GM23248 (cell line): ENCODE measurements around the gene SLC2A13. TPM values are rescaled to one million over a fixed set of nuclear protein-coding genes. Genes with fewer than 3 reads are reported as not detected.
"Not testable (repeated sequence)": the region's sequence is repeated elsewhere in the genome, so short reads cannot be mapped to it uniquely, and the experiment has no call there.

Experiments
- DNase-seq: peaks from one replicate; pipeline ENCODE4 v3.0.0-alpha.2; 2015
- H2AFZ ChIP-seq: fragments of 200-600 bp; sonication (generic); 2 replicates; pipeline ENCODE4 v1.6.1; 2016; ENCODE audit warnings: antibody characterized with exemption
- H3F3A ChIP-seq: fragments of 200-600 bp; sonication (generic); 2 replicates; pipeline ENCODE4 v1.6.1; 2016; ENCODE audit warnings: mild to moderate bottlenecking, antibody characterized with exemption, mixed run types; ENCODE audit not compliant: insufficient read depth
- H3K27ac ChIP-seq: fragments of 200-600 bp; sonication (generic); 2 replicates; pipeline ENCODE4 v1.5.1; 2016; ENCODE audit warnings: mild to moderate bottlenecking
- H3K27me3 ChIP-seq: fragments of 200-600 bp; sonication (generic); replicated peaks from 2 replicates; pipeline ENCODE4 v1.6.1; 2016; ENCODE audit warnings: mild to moderate bottlenecking; ENCODE audit not compliant: insufficient read depth
- H3K36me3 ChIP-seq: fragments of 200-600 bp; sonication (generic); 2 replicates; pipeline ENCODE4 v1.6.1; 2016; ENCODE audit warnings: low read depth, mild to moderate bottlenecking
- H3K4me1 ChIP-seq: fragments of 200-600 bp; sonication (generic); 2 replicates; pipeline ENCODE4 v1.6.1; 2016; ENCODE audit warnings: mild to moderate bottlenecking; ENCODE audit not compliant: insufficient read depth
- H3K4me2 ChIP-seq: fragments of 200-600 bp; sonication (generic); one replicate; pipeline ENCODE4 v1.6.1; 2016; ENCODE audit warnings: mild to moderate bottlenecking; ENCODE audit not compliant: unreplicated experiment
- H3K4me3 ChIP-seq: fragments of 200-600 bp; sonication (generic); 2 replicates; pipeline ENCODE4 v1.5.1; 2016; ENCODE audit warnings: mild to moderate bottlenecking
- H3K79me2 ChIP-seq: fragments of 200-600 bp; sonication (generic); 2 replicates; pipeline ENCODE4 v1.6.1; 2016; ENCODE audit warnings: mild to moderate bottlenecking; ENCODE audit not compliant: insufficient read depth
- H3K9ac ChIP-seq: fragments of 200-600 bp; sonication (generic); 2 replicates; pipeline ENCODE4 v1.6.1; 2016; ENCODE audit warnings: mild to moderate bottlenecking
- H3K9me2 ChIP-seq: fragments of 200-600 bp; sonication (generic); 2 replicates; pipeline ENCODE4 v1.6.1; 2016; ENCODE audit warnings: mixed run types, mild to moderate bottlenecking, moderate library complexity; ENCODE audit not compliant: insufficient read depth
- H3K9me3 ChIP-seq: fragments of 200-600 bp; sonication (generic); one replicate; pipeline ENCODE4 v1.6.1; 2017; ENCODE audit warnings: low read depth
- H4K20me1 ChIP-seq: fragments of 200-600 bp; sonication (generic); 2 replicates; pipeline ENCODE4 v1.6.0; 2016; ENCODE audit not compliant: insufficient read depth
- EZH2 ChIP-seq: fragments of 200-600 bp; sonication (generic); IDR thresholded peaks from 2 replicates; pipeline ENCODE4 v1.6.1; 2018; ENCODE audit warnings: antibody characterized with exemption, mild to moderate bottlenecking; ENCODE audit not compliant: insufficient read depth, poor library complexity, severe bottlenecking
- EZH2phosphoT487 ChIP-seq: fragments of 200-600 bp; sonication (generic); IDR thresholded peaks from 2 replicates; pipeline ENCODE4 v1.6.1; 2018; ENCODE audit warnings: antibody characterized with exemption, moderate library complexity, mild to moderate bottlenecking, low read depth; ENCODE audit not compliant: insufficient read depth
- WGBS, 2 experiments: methylation state at CpG; one replicate each; pipeline ENCODE4 v1.1.6; 2015 to 2017; ENCODE audit warnings: low lambda C conversion rate in 2 of 2, low coverage in 1 of 2; ENCODE audit errors: missing lambda C conversion rate in 2 of 2; 5-methylcytosine and 5-hydroxymethylcytosine counted together
- in situ Hi-C: fragments of 300-500 bp; cut with MboI; formaldehyde crosslinking; loops from 2 replicates; pipeline ENCODE4 v1.15.0; 2020
- polyA plus RNA-seq: library from polyadenylated mRNA; unstranded; fragments of >200 nt; fragmentation: Nextera tagmentation; extraction: Ambion mirVana; gene quantifications from 2 replicates; pipeline ENCODE4 v1.2.1, GENCODE V29; 2016
- total RNA-seq: library from RNA; depleted of rRNA; stranded (reverse); fragments of >200 nt; shearing (Covaris generic); gene quantifications from 2 replicates; pipeline ENCODE4 v1.2.3, GENCODE V29; 2014

Gene SLC2A13
- total and polyA plus RNA-seq, 2 experiments from 2014 or later = 3.3 to 9.2 TPM

GRCh38 chr12:39906237-39906636 is 199.6 kb downstream of the SLC2A13 start:
- H2AFZ ChIP-seq = no peak overlapping the region
- H3K9me2 ChIP-seq = no peaks in the 10 kb centered on the region
- H3K36me3 ChIP-seq = no peaks in the 10 kb centered on the region
- H3K4me2 ChIP-seq = no peak overlapping the region
- no peak overlapping the region for H3K9ac ChIP-seq
- H3K79me2 ChIP-seq = no peaks in the 10 kb centered on the region
- H3K9me3 ChIP-seq = no peaks in the 10 kb centered on the region
- no peak for DNase-seq
- in situ Hi-C loops = no loop called here
- H3K27ac ChIP-seq = no peak overlapping the region
- TF ChIP-seq EZH2 = no peak
- TF ChIP-seq EZH2phosphoT487 = no peak
- H3K4me1 ChIP-seq = peaks cover 7% of the 10 kb centered on the region; the same call in 1 of the 2 replicates
- H4K20me1 ChIP-seq = no peaks in the 10 kb centered on the region
- peaks cover 17% of the 10 kb centered on the region; the same call in 1 of the 2 replicates for H3F3A ChIP-seq
- no peaks in the 10 kb centered on the region for H3K27me3 ChIP-seq
- no peak overlapping the region for H3K4me3 ChIP-seq

GRCh38 chr12:39905152-39905551 is 200.7 kb downstream of the SLC2A13 start:
- H3K9ac ChIP-seq = 0 out of 2 replicates have a peak overlapping the region, but pooled peaks have one; percentile 22
- H3K27ac ChIP-seq = peak overlapping the region; percentile 21; the same call in 1 of the 2 replicates
- in situ Hi-C loops = no loop called here
- TF ChIP-seq EZH2 (no peak), EZH2phosphoT487 (no peak)
- H3K9me3 ChIP-seq = no peaks in the 10 kb centered on the region
- peaks cover 7% of the 10 kb centered on the region; the same call in 1 of the 2 replicates for H3K4me1 ChIP-seq
- peak; percentile 87 for DNase-seq
- H3K4me3 ChIP-seq = no peak overlapping the region
- no peaks in the 10 kb centered on the region for H3K79me2 ChIP-seq
- WGBS, 2 experiments = 26 to 27% methylated on average over 1 of the region's 1 CpG
- H3F3A ChIP-seq = peaks cover 17% of the 10 kb centered on the region; the same call in 1 of the 2 replicates
- no peaks in the 10 kb centered on the region for H3K27me3 ChIP-seq
- H3K9me2 ChIP-seq = no peaks in the 10 kb centered on the region
- H2AFZ ChIP-seq = no peak overlapping the region
- no peaks in the 10 kb centered on the region for H3K36me3 ChIP-seq
- H3K4me2 ChIP-seq = peak overlapping the region; percentile 32
- no peaks in the 10 kb centered on the region for H4K20me1 ChIP-seq

- Histone ChIP-seq H3F3A (peaks cover 17% of the 10 kb centered on the region; the same call in 1 of the 2 replicates), H3K36me3 (no peaks in the 10 kb centered on the region), H3K9ac (no peak overlapping the region), H3K27ac (no peak overlapping the region), H3K4me2 (no peak overlapping the region), H3K4me1 (peaks cover 7% of the 10 kb centered on the region; the same call in 1 of the 2 replicates), H4K20me1 (no peaks in the 10 kb centered on the region), H2AFZ (no peak overlapping the region), H3K4me3 (no peak overlapping the region), H3K9me3 (no peaks in the 10 kb centered on the region), H3K9me2 (no peaks in the 10 kb centered on the region), H3K27me3 (no peaks in the 10 kb centered on the region), H3K79me2 (no peaks in the 10 kb centered on the region)
- TF ChIP-seq EZH2phosphoT487 = no peak
- TF ChIP-seq EZH2 = no peak
- 35 to 36% methylated on average over 2 of the region's 2 CpGs for WGBS, 2 experiments
- peak; percentile 35 for DNase-seq
- in situ Hi-C loops = no loop called here
Observed at GRCh38 chr12:39902821-39903220, 203.1 kb downstream of the SLC2A13 start.

GRCh38 chr12:39897315-39897714 is 208.6 kb downstream of the SLC2A13 start:
- Histone ChIP-seq H3K9me3 (no peaks in the 10 kb centered on the region), H3K27me3 (no peaks in the 10 kb centered on the region), H3K36me3 (no peaks in the 10 kb centered on the region), H3K27ac (no peak overlapping the region), H3K79me2 (no peaks in the 10 kb centered on the region), H3K9me2 (no peaks in the 10 kb centered on the region), H3K4me3 (no peak overlapping the region), H3F3A (peaks cover 4% of the 10 kb centered on the region; the same call in 1 of the 2 replicates), H3K9ac (no peak overlapping the region), H2AFZ (no peak overlapping the region), H3K4me1 (no peaks in the 10 kb centered on the region), H4K20me1 (no peaks in the 10 kb centered on the region), H3K4me2 (no peak overlapping the region)
- no peak for DNase-seq
- 92 to 100% methylated on average over 1 of the region's 1 CpG for WGBS, 2 experiments
- no peak for TF ChIP-seq EZH2
- no peak for TF ChIP-seq EZH2phosphoT487
- in situ Hi-C loops = no loop called here

- in situ Hi-C loops, H3K9ac ChIP-seq, H4K20me1 ChIP-seq, H3K79me2 ChIP-seq, H3K9me3 ChIP-seq, H2AFZ ChIP-seq, H3K4me1 ChIP-seq, H3K4me2 ChIP-seq, DNase-seq, H3K27me3 ChIP-seq, H3F3A ChIP-seq, H3K36me3 ChIP-seq, H3K9me2 ChIP-seq, H3K4me3 ChIP-seq, H3K27ac ChIP-seq: not testable (repeated sequence)
- 98 to 100% methylated on average over 6 of the region's 6 CpGs for WGBS, 2 experiments
Observed at GRCh38 chr12:39893388-39893787, 212.5 kb downstream of the SLC2A13 start.
